ENCODE measurements around the gene IQCM. TPM values are rescaled to one million over a fixed set of nuclear protein-coding genes. Genes with fewer than 3 reads are reported as not detected.

IQCM gene
- total and polyA plus RNA-seq, 5 donors from 2014 or later: not detected

DNA sequence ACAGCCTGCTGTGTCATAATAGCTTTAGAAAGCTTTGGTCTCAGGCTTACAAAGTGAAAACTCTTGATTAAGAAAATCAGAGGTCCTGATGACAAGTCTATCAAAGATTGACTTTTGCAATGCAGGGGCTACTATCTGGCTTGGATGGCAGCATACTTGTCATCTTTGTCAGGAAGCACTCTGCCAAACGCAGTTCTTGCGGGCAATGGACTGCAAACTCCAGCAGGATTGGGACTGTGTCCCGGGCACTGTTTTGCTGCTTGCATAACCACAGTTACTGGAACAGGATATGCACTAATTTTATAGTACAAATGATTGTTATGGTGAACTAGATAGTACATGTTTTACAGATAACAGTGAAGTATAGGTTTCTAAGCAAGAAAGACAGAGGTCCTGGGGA is 185.6 kb downstream of the IQCM start:
- H3K9me3 Mint-ChIP-seq: peaks cover 0 to 13% (median 4%) of the 10 kb centered on the region in 7 donors
- H3K27ac Mint-ChIP-seq: no peak overlapping the region
- Histone ChIP-seq H3K9me3 (ENCODE audit: control insufficient read depth in 2 of 2, low read length in 2 of 2) (no peaks in the 10 kb centered on the region), H3K4me3 (ENCODE audit: low read depth, low read length) (no peak overlapping the region), H3K36me3 (ENCODE audit: control insufficient read depth, insufficient read depth, low read length) (no peaks in the 10 kb centered on the region), H3K27ac (ENCODE audit: insufficient read depth, low read length, poor library complexity, severe bottlenecking) (no peak overlapping the region), H3K27me3 (ENCODE audit: control insufficient read depth, insufficient read depth, low read length) (no peaks in the 10 kb centered on the region), H3K4me1 (ENCODE audit: control insufficient read depth, insufficient read depth, low read length, poor library complexity, severe bottlenecking) (no peaks in the 10 kb centered on the region)
- H3K36me3 Mint-ChIP-seq: no peaks in the 10 kb centered on the region
- ATAC-seq (ENCODE audit: low read depth in 2 of 2) (no peak), DNase-seq (no peak)
- H3K4me3 Mint-ChIP-seq: no peak overlapping the region
- H3K4me1 Mint-ChIP-seq: no peaks in the 10 kb centered on the region
- H3K27me3 Mint-ChIP-seq: no peaks in the 10 kb centered on the region

DNA sequence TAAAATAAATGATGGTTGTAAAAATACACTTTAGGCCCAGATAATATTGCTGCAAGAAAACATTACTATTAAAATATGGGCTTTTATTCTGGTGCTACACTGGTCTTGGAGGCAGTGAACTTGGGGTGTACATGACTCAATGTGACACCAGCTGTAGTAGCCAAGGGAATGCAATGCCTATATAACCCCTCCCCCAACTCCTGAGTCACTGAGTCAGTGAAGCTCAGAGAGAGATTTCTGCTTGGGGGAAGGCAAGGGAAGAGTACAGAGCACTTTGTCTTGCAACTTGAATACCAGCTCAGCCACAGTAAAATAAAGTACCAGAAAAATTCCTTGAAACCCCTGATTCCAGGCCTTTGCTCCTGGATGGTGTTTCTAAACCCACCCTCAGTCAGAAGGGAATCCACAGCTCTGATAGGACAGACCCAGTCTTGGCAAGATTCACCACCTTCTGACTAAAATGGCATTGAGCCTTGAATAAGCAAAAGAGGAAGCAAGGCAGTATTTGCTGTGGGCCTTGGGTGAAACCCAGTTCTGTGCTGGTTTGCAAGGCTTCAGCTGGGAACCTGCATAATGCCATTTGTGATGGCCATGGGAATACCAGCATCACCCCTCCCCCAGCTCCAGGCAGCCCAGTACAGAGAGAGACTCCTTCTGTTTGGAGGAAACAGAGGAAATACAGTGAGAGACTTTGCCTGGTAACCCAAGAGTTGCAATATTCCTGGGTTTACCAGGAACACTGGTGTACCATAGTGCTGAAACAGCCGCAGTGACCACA is 209.9 kb downstream of the IQCM start:
- Histone ChIP-seq H3K27ac (ENCODE audit: insufficient read depth, low read length, poor library complexity, severe bottlenecking) (no peak overlapping the region), H3K4me1 (ENCODE audit: control insufficient read depth, insufficient read depth, low read length, poor library complexity, severe bottlenecking) (no peaks in the 10 kb centered on the region), H3K36me3 (ENCODE audit: control insufficient read depth, insufficient read depth, low read length) (no peaks in the 10 kb centered on the region), H3K4me3 (ENCODE audit: low read depth, low read length) (no peak overlapping the region), H3K27me3 (ENCODE audit: control insufficient read depth, insufficient read depth, low read length) (no peaks in the 10 kb centered on the region), H3K9me3 (ENCODE audit: control insufficient read depth in 2 of 2, low read length in 2 of 2) (peaks cover 0 to 4% of the 10 kb centered on the region in 2 experiments)
- Mint-ChIP-seq H3K36me3 (no peaks in the 10 kb centered on the region), H3K9me3 (peaks cover 0 to 16% (median 4%) of the 10 kb centered on the region in 7 donors), H3K4me3 (no peak overlapping the region), H3K4me1 (no peaks in the 10 kb centered on the region), H3K27ac (no peak overlapping the region), H3K27me3 (no peaks in the 10 kb centered on the region)
- DNase-seq (no peak), ATAC-seq (ENCODE audit: low read depth in 2 of 2) (no peak)

GRCh38 chr4:149604827-149605226 is 210.8 kb downstream of the IQCM start:
- DNase-seq: no peak
- H3K9me3 Mint-ChIP-seq: peaks cover 0 to 15% (median 3%) of the 10 kb centered on the region in 7 donors
- no peak overlapping the region for H3K27ac Mint-ChIP-seq
- Histone ChIP-seq H3K4me1 (ENCODE audit: control insufficient read depth, insufficient read depth, low read length, poor library complexity, severe bottlenecking) (no peaks in the 10 kb centered on the region), H3K27ac (ENCODE audit: insufficient read depth, low read length, poor library complexity, severe bottlenecking) (no peak overlapping the region), H3K27me3 (ENCODE audit: control insufficient read depth, insufficient read depth, low read length) (no peaks in the 10 kb centered on the region), H3K36me3 (ENCODE audit: control insufficient read depth, insufficient read depth, low read length) (no peaks in the 10 kb centered on the region), H3K9me3 (ENCODE audit: control insufficient read depth in 2 of 2, low read length in 2 of 2) (peaks cover 0 to 4% of the 10 kb centered on the region in 2 experiments), H3K4me3 (ENCODE audit: low read depth, low read length) (no peak overlapping the region)
- no peaks in the 10 kb centered on the region for H3K27me3 Mint-ChIP-seq
- H3K4me1 Mint-ChIP-seq: no peaks in the 10 kb centered on the region
- no peak for ATAC-seq (ENCODE audit: low read depth in 2 of 2)
- H3K36me3 Mint-ChIP-seq: no peaks in the 10 kb centered on the region
- no peak overlapping the region for H3K4me3 Mint-ChIP-seq

DNA sequence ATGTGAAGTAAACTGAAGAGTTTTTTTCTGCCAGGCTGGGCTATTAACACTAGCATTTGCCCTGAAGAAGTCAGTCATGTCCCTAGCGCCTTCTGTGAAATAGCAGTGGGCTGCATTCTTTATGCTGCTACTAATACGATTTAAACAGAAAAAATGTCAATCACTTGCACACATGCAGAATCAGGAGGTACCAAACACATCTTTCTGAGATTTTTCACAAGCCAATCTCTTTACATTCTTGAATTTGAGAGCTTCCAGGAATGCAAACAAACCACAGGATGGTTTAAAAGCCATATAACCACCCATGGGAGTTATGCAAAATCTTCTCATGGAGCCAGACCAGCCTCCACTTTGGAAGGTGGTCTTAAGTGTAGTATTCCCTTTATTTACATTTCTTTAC is 220.1 kb downstream of the IQCM start:
- no peak overlapping the region for H3K4me3 ChIP-seq (ENCODE audit: low read depth, low read length)
- H3K27ac ChIP-seq (ENCODE audit: insufficient read depth, low read length, poor library complexity, severe bottlenecking): no peak overlapping the region
- ATAC-seq (ENCODE audit: low read depth in 2 of 2) (no peak), DNase-seq (no peak)
- H3K4me3 Mint-ChIP-seq: no peak overlapping the region
- H3K4me1 ChIP-seq (ENCODE audit: control insufficient read depth, insufficient read depth, low read length, poor library complexity, severe bottlenecking): no peaks in the 10 kb centered on the region
- no peaks in the 10 kb centered on the region for H3K36me3 Mint-ChIP-seq
- peaks cover 3% of the 10 kb centered on the region for H3K27me3 Mint-ChIP-seq
- H3K27ac Mint-ChIP-seq: no peak overlapping the region
- no peaks in the 10 kb centered on the region for H3K36me3 ChIP-seq (ENCODE audit: control insufficient read depth, insufficient read depth, low read length)
- H3K27me3 ChIP-seq (ENCODE audit: control insufficient read depth, insufficient read depth, low read length): no peaks in the 10 kb centered on the region
- H3K9me3 ChIP-seq (ENCODE audit: control insufficient read depth in 2 of 2, low read length in 2 of 2): no peaks in the 10 kb centered on the region
- peaks cover 0 to 14% (median 9%) of the 10 kb centered on the region in 7 donors for H3K9me3 Mint-ChIP-seq
- no peaks in the 10 kb centered on the region for H3K4me1 Mint-ChIP-seq

DNA sequence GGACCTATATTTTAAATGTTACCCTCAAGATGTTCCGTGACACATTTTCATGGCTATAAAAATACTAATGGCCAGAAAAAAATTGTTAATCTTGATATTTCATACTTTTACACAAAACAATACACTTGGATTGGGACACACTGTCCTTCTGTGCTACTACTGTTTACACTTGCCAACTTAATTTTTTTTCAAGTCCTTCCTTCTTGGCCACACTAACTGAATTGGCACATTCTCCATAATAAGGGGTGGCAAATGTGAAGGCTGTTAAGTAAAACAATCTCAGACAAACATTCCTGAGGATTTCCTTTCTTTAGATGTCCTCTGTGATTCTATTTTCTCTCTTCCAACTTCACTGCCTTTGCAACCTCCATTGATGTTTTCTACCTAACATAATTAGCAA is 225.8 kb downstream of the IQCM start:
- Mint-ChIP-seq H3K36me3 (no peaks in the 10 kb centered on the region), H3K4me3 (no peak overlapping the region)

DNA sequence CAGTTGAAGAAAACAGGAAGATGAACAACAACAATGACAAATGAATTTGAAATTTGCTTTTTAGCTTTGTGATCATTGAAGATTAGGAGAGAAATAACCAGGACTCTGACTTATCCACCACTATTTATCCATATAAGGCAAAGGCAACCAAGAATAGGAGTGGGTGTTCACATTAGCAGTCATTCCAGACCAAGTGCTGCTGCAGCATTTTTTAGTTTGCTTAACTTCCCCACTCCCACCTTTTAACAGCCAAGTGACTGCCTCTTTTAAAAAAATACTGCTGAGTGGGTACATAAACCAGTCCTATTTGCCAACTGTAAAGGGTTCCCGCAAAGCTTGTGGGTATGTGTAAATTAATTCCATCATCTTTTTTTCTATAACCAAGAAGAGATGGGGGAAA is 230.9 kb downstream of the IQCM start:
- H3K4me3 Mint-ChIP-seq: no peak overlapping the region
- H3K4me1 Mint-ChIP-seq: no peaks in the 10 kb centered on the region
- ATAC-seq (ENCODE audit: low read depth in 2 of 2) (no peak), DNase-seq (no peak)
- no peaks in the 10 kb centered on the region for H3K27me3 ChIP-seq (ENCODE audit: control insufficient read depth, insufficient read depth, low read length)
- no peak overlapping the region for H3K27ac Mint-ChIP-seq
- no peaks in the 10 kb centered on the region for H3K9me3 ChIP-seq (ENCODE audit: control insufficient read depth in 2 of 2, low read length in 2 of 2)
- no peaks in the 10 kb centered on the region for H3K27me3 Mint-ChIP-seq
- H3K27ac ChIP-seq (ENCODE audit: insufficient read depth, low read length, poor library complexity, severe bottlenecking): no peak overlapping the region
- no peaks in the 10 kb centered on the region for H3K36me3 ChIP-seq (ENCODE audit: control insufficient read depth, insufficient read depth, low read length)
- H3K4me3 ChIP-seq (ENCODE audit: low read depth, low read length): no peak overlapping the region
- H3K9me3 Mint-ChIP-seq: peaks cover 0 to 8% (median 0%) of the 10 kb centered on the region in 7 donors
- H3K4me1 ChIP-seq (ENCODE audit: control insufficient read depth, insufficient read depth, low read length, poor library complexity, severe bottlenecking): no peaks in the 10 kb centered on the region
- no peaks in the 10 kb centered on the region for H3K36me3 Mint-ChIP-seq

More for the DNA sequence above, 225.8 kb downstream of the IQCM start:
- H3K4me1 Mint-ChIP-seq: no peaks in the 10 kb centered on the region
- peaks cover 0 to 15% (median 10%) of the 10 kb centered on the region in 7 donors for H3K9me3 Mint-ChIP-seq
- H3K4me3 ChIP-seq (ENCODE audit: low read depth, low read length): no peak overlapping the region
- no peaks in the 10 kb centered on the region for H3K9me3 ChIP-seq (ENCODE audit: control insufficient read depth in 2 of 2, low read length in 2 of 2)
- no peaks in the 10 kb centered on the region for H3K36me3 ChIP-seq (ENCODE audit: control insufficient read depth, insufficient read depth, low read length)
- H3K27ac ChIP-seq (ENCODE audit: insufficient read depth, low read length, poor library complexity, severe bottlenecking): no peak overlapping the region
- ATAC-seq (ENCODE audit: low read depth in 2 of 2): no peak
- H3K27me3 ChIP-seq (ENCODE audit: control insufficient read depth, insufficient read depth, low read length): no peaks in the 10 kb centered on the region
- H3K27ac Mint-ChIP-seq: no peak overlapping the region
- peaks cover 4% of the 10 kb centered on the region for H3K27me3 Mint-ChIP-seq
- H3K4me1 ChIP-seq (ENCODE audit: control insufficient read depth, insufficient read depth, low read length, poor library complexity, severe bottlenecking): no peaks in the 10 kb centered on the region
- DNase-seq: no peak

- H3K27me3 ChIP-seq (ENCODE audit: control insufficient read depth, insufficient read depth, low read length): no peaks in the 10 kb centered on the region
- H3K4me3 Mint-ChIP-seq: no peak overlapping the region
- no peak for DNase-seq
- H3K27ac Mint-ChIP-seq: no peak overlapping the region
- no peak overlapping the region for H3K27ac ChIP-seq (ENCODE audit: insufficient read depth, low read length, poor library complexity, severe bottlenecking)
- H3K9me3 ChIP-seq (ENCODE audit: control insufficient read depth in 2 of 2, low read length in 2 of 2): peaks cover 0 to 3% of the 10 kb centered on the region in 2 experiments
- no peaks in the 10 kb centered on the region for H3K4me1 ChIP-seq (ENCODE audit: control insufficient read depth, insufficient read depth, low read length, poor library complexity, severe bottlenecking)
- H3K4me3 ChIP-seq (ENCODE audit: low read depth, low read length): no peak overlapping the region
- no peak for ATAC-seq (ENCODE audit: low read depth in 2 of 2)
- no peaks in the 10 kb centered on the region for H3K36me3 ChIP-seq (ENCODE audit: control insufficient read depth, insufficient read depth, low read length)
- no peaks in the 10 kb centered on the region for H3K4me1 Mint-ChIP-seq
- peaks cover 0 to 11% (median 3%) of the 10 kb centered on the region in 7 donors for H3K9me3 Mint-ChIP-seq
- no peaks in the 10 kb centered on the region for H3K36me3 Mint-ChIP-seq
- no peaks in the 10 kb centered on the region for H3K27me3 Mint-ChIP-seq
Measured at GRCh38 chr4:149574971-149575370, 240.7 kb downstream of the IQCM start.

DNA sequence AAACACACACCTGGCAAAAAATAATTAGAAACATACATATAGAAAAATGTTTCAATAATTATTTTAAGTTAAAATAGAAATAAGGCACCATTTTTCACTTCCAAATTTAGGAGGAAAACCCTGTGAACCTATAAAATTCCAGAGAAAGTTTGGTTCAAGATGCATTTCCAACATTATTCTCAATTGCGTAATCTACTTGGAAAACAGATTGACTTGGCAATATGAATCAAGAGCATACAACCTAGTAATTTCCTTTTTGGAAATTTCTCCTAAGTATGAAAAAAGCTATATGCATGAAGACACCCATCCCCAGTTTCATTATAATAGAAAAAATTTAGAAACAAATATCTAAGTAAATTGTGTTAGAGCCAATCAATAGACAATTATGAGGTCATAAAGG is 242.9 kb downstream of the IQCM start:
- Histone ChIP-seq H3K27me3 (ENCODE audit: control insufficient read depth, insufficient read depth, low read length) (no peaks in the 10 kb centered on the region), H3K36me3 (ENCODE audit: control insufficient read depth, insufficient read depth, low read length) (no peaks in the 10 kb centered on the region), H3K9me3 (ENCODE audit: control insufficient read depth in 2 of 2, low read length in 2 of 2) (no peaks in the 10 kb centered on the region), H3K4me1 (ENCODE audit: control insufficient read depth, insufficient read depth, low read length, poor library complexity, severe bottlenecking) (no peaks in the 10 kb centered on the region), H3K27ac (ENCODE audit: insufficient read depth, low read length, poor library complexity, severe bottlenecking) (no peak overlapping the region), H3K4me3 (ENCODE audit: low read depth, low read length) (no peak overlapping the region)
- no peak overlapping the region for H3K27ac Mint-ChIP-seq
- ATAC-seq (ENCODE audit: low read depth in 2 of 2) (no peak), DNase-seq (no peak)
- H3K9me3 Mint-ChIP-seq: peaks cover 0 to 11% (median 2%) of the 10 kb centered on the region in 7 donors
- no peaks in the 10 kb centered on the region for H3K4me1 Mint-ChIP-seq
- no peaks in the 10 kb centered on the region for H3K27me3 Mint-ChIP-seq
- H3K36me3 Mint-ChIP-seq: no peaks in the 10 kb centered on the region
- H3K4me3 Mint-ChIP-seq: no peak overlapping the region
